SK-N-SH (cell line): ENCODE results near the gene STYXL1. TPM values are rescaled to one million over a fixed set of nuclear protein-coding genes. Genes with fewer than 3 reads are reported as not detected.

Experiments used
- CTCF ChIA-PET: fragments of 300-600, 350-600 bp; formaldehyde crosslinking; extraction: SDS; loops from one replicate; lab custom pipeline; 2021; lab: Yijun Ruan, JAX
- POLR2A ChIA-PET: fragments of 350-600 bp; sonication (Branson Sonifier 250); formaldehyde crosslinking; extraction: SDS; loops from one replicate; lab custom pipeline; 2020; ENCODE audit warnings: antibody characterized with exemption, inconsistent platforms; lab: Yijun Ruan, JAX
- DNase-seq: peaks from one replicate; pipeline ENCODE4 v3.0.0; 2012
- H2AFZ ChIP-seq: fragments of 200-600 bp; sonication (generic); 2 replicates; pipeline ENCODE4 v1.8.1; 2016; ENCODE audit warnings: antibody characterized with exemption, mild to moderate bottlenecking, low read depth
- H3F3A ChIP-seq: fragments of 200-600 bp; sonication (generic); replicated peaks from 2 replicates; pipeline ENCODE3; 2016; ENCODE audit warnings: antibody characterized with exemption, mild to moderate bottlenecking; ENCODE audit not compliant: insufficient read depth
- H3K27ac ChIP-seq, 2 experiments: fragments of 200-500 bp in 1 of 2; fragments of 200-600 bp in 1 of 2; sonication (Bioruptor generic) in 1 of 2; sonication (generic), shearing (Covaris generic) in 1 of 2; 2 replicates each; pipeline versions ENCODE4 v1.5.1 to v1.6.1; 2014 to 2016; ENCODE audit warnings: low read depth in 2 of 2, inconsistent platforms in 1 of 2, low read length in 1 of 2, mild to moderate bottlenecking in 1 of 2, mixed read lengths in 1 of 2
- H3K27me3 ChIP-seq: fragments of 200-600 bp; sonication (generic), shearing (Covaris generic); 2 replicates; pipeline ENCODE4 v1.6.1; 2016; ENCODE audit warnings: mixed run types; ENCODE audit not compliant: insufficient read depth
- H3K36me3 ChIP-seq, 2 experiments: fragments of 200-500 bp in 1 of 2; fragments of 200-600 bp in 1 of 2; sonication (Bioruptor generic) in 1 of 2; sonication (generic) in 1 of 2; replicated peaks in 1 of 2; 2 replicates each; pipeline versions ENCODE3 to v1.5.1; 2014 to 2016; ENCODE audit warnings: low read length in 1 of 2, mild to moderate bottlenecking in 1 of 2; ENCODE audit not compliant: insufficient read depth in 2 of 2, control insufficient read depth in 1 of 2
- H3K4me1 ChIP-seq, 2 experiments: fragments of 200-500 bp in 1 of 2; fragments of 200-600 bp in 1 of 2; sonication (Bioruptor generic) in 1 of 2; sonication (generic), shearing (Covaris generic) in 1 of 2; 2 replicates each; pipeline versions ENCODE4 v1.5.1 to v1.6.1; 2014 to 2016; ENCODE audit warnings: low read depth in 1 of 2, low read length in 1 of 2, mixed run types in 1 of 2; ENCODE audit not compliant: insufficient read depth in 2 of 2, control insufficient read depth in 1 of 2
- H3K4me2 ChIP-seq: fragments of 200-600 bp; sonication (generic), shearing (Covaris generic); 2 replicates; pipeline ENCODE4 v1.6.1; 2017; ENCODE audit warnings: mixed run types
- H3K4me3 ChIP-seq, 2 experiments: fragments of 200-500 bp in 1 of 2; fragments of 200-600 bp in 1 of 2; sonication (Bioruptor generic) in 1 of 2; sonication (generic), shearing (Covaris generic) in 1 of 2; 2 replicates each; pipeline versions ENCODE4 v1.5.1 to v1.8.1; 2014 to 2016; ENCODE audit warnings: low read depth in 2 of 2, inconsistent platforms in 1 of 2, low read length in 1 of 2, mild to moderate bottlenecking in 1 of 2, mixed read lengths in 1 of 2, moderate library complexity in 1 of 2
- H3K79me2 ChIP-seq: fragments of 200-600 bp; sonication (generic); 2 replicates; pipeline ENCODE4 v1.8.1; 2017; ENCODE audit warnings: mild to moderate bottlenecking; ENCODE audit not compliant: insufficient read depth
- H3K9ac ChIP-seq: fragments of 200-600 bp; sonication (generic); 2 replicates; pipeline ENCODE4 v1.6.1; 2017; ENCODE audit warnings: mixed run types
- H3K9me2 ChIP-seq: fragments of 200-600 bp; sonication (generic); 2 replicates; pipeline ENCODE4 v1.6.1; 2017; ENCODE audit warnings: mixed run types
- H3K9me3 ChIP-seq: fragments of 200-600 bp; sonication (generic); 2 replicates; pipeline ENCODE4 v1.6.1; 2017; ENCODE audit warnings: mixed run types, mild to moderate bottlenecking, moderate library complexity
- H4K20me1 ChIP-seq: fragments of 200-600 bp; sonication (generic); 2 replicates; pipeline ENCODE4 v1.6.1; 2017; ENCODE audit warnings: mild to moderate bottlenecking, mixed run types; ENCODE audit not compliant: insufficient read depth
- CHD2 ChIP-seq: fragments of 150-350 bp; IDR thresholded peaks from 2 replicates; pipeline ENCODE4 v1.6.1; 2018; ENCODE audit warnings: low read length; ENCODE audit not compliant: partially characterized antibody
- EP300 ChIP-seq, 2 experiments: IDR thresholded peaks; 2 replicates each; pipeline versions ENCODE4 v1.4.0 to v1.6.1; 2012; ENCODE audit warnings: borderline replicate concordance in 1 of 2, low read depth in 1 of 2, low read length in 1 of 2
- FOXJ3 ChIP-seq: sonication (generic); formaldehyde crosslinking; IDR thresholded peaks from 2 replicates; pipeline ENCODE4 v1.5.1; 2020; ENCODE audit warnings: mild to moderate bottlenecking, missing genetic modification reagents
- GABPA ChIP-seq: IDR thresholded peaks from 2 replicates; pipeline ENCODE4 v1.4.0; 2012; ENCODE audit warnings: low read depth, mild to moderate bottlenecking
- MEF2A ChIP-seq: IDR thresholded peaks from 2 replicates; pipeline ENCODE4 v1.4.0; 2012; ENCODE audit warnings: low read depth, borderline replicate concordance
- MXI1 ChIP-seq: IDR thresholded peaks from 2 replicates; pipeline ENCODE4 v1.6.1; 2012; ENCODE audit warnings: mild to moderate bottlenecking, low read depth, low read length, improper control_type of control experiment
- NFIC ChIP-seq: IDR thresholded peaks from 2 replicates; pipeline ENCODE4 v1.4.0; 2012; ENCODE audit warnings: borderline replicate concordance
- NRF1 ChIP-seq: IDR thresholded peaks from 2 replicates; pipeline ENCODE4 v1.6.1; 2012; ENCODE audit warnings: low read depth, mild to moderate bottlenecking, low read length
- POLR2AphosphoS5 ChIP-seq: IDR thresholded peaks from 2 replicates; pipeline ENCODE4 v1.6.1; 2012; ENCODE audit warnings: low read depth, low read length
- RXRA ChIP-seq: IDR thresholded peaks from 2 replicates; pipeline ENCODE4 v1.4.0; 2012; ENCODE audit warnings: low read depth, mild to moderate bottlenecking, borderline replicate concordance
- TAF1 ChIP-seq: IDR thresholded peaks from 2 replicates; pipeline ENCODE4 v1.6.1; 2012; ENCODE audit warnings: low read depth, mild to moderate bottlenecking, low read length, moderate library complexity, borderline replicate concordance
- TCF12 ChIP-seq: IDR thresholded peaks from 2 replicates; pipeline ENCODE4 v1.4.0; 2012
- TEAD4 ChIP-seq: IDR thresholded peaks from 2 replicates; pipeline ENCODE4 v1.4.0; 2012; ENCODE audit warnings: mild to moderate bottlenecking, borderline replicate concordance; ENCODE audit not compliant: insufficient read depth
- WGBS: methylation state at CpG from one replicate; pipeline ENCODE4 v1.1.6; 2017; ENCODE audit warnings: low lambda C conversion rate; 5-methylcytosine and 5-hydroxymethylcytosine counted together
- polyA plus RNA-seq, 3 experiments: library from polyadenylated mRNA; depleted of rRNA; stranded (reverse); fragments of >200 nt; gene quantifications; 2 replicates each; pipeline ENCODE4 v1.2.3, GENCODE V29; 2012
- TF ChIP-seq, protein P1 (sequence below): fragments of 150-350 bp; IDR thresholded peaks from 2 replicates; pipeline ENCODE4 v1.6.1; 2017; ENCODE audit warnings: antibody characterized with exemption, low read length, low read depth, borderline replicate concordance
- TF ChIP-seq, protein P2 (sequence below): fragments of 150-350 bp; IDR thresholded peaks from 2 replicates; pipeline ENCODE4 v1.6.1; 2016; ENCODE audit warnings: mild to moderate bottlenecking, low read depth, low read length

Gene STYXL1
- polyA plus RNA-seq, 1 of the 3 experiments (the other 2 are of a cell fraction): 86.6 TPM

DNA sequence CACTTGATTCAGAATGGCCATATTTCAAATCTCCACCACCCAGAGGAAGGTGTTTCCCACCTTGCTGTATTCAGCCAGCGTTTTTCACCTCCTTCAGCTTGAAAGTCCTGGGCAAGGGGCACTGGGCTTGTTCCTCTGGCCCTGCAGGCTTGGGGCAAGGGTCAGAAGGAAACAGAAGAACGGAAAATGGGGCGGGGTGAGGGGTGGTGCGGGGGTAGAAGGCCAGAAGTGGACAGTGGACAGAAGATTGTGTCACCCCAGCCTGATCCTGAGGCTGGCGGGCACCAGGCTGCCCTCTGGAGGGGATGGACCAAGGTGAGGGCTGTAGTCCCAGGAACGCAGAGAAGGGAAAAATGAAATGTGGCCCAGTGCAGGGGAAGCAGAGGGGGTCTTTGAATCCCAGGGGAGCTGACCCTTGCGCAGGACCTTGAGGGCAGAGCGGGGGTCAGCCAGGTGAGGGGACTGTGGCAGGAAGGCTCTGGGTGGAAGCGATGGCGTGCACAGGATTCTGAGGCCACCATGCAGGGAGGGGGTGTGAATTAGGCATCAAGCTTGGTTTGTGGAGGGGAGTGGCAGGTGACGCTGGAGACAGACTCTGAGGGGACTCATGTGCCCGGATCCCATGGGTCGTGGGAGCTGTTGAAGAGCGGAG is 76.4 kb downstream of the STYXL1 start:
- Histone ChIP-seq H3K27me3 (no peaks in the 10 kb centered on the region), H2AFZ (no peak overlapping the region), H3K4me1 (peaks cover 0 to 27% of the 10 kb centered on the region in 2 experiments; a peak in 1 of 4 replicates), H3K27ac (no peak overlapping the region), H3K9ac (no peak overlapping the region), H4K20me1 (no peaks in the 10 kb centered on the region), H3F3A (no peaks in the 10 kb centered on the region), H3K4me2 (no peak overlapping the region), H3K36me3 (peaks cover 3 to 7% of the 10 kb centered on the region in 2 experiments), H3K9me2 (no peaks in the 10 kb centered on the region), H3K4me3 (no peak overlapping the region), H3K79me2 (no peaks in the 10 kb centered on the region), H3K9me3 (no peaks in the 10 kb centered on the region)
- TF ChIP-seq NRF1 (no peak), CHD2 (no peak), EP300 (IDR thresholded peaks at IDR 0.05; ENCODE audit: borderline replicate concordance in 1 of 2, low read depth in 1 of 2, low read length in 1 of 2) (no peak), FOXJ3 (CRISPR knock-in tag) (no peak), TAF1 (no peak), TCF12 (no peak), GABPA (no peak), TEAD4 (no peak), RXRA (no peak), NFIC (no peak), POLR2AphosphoS5 (no peak)
- TF ChIP-seq, protein P1, sequence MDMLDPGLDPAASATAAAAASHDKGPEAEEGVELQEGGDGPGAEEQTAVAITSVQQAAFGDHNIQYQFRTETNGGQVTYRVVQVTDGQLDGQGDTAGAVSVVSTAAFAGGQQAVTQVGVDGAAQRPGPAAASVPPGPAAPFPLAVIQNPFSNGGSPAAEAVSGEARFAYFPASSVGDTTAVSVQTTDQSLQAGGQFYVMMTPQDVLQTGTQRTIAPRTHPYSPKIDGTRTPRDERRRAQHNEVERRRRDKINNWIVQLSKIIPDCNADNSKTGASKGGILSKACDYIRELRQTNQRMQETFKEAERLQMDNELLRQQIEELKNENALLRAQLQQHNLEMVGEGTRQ: no peak
- TF ChIP-seq, protein P2, sequence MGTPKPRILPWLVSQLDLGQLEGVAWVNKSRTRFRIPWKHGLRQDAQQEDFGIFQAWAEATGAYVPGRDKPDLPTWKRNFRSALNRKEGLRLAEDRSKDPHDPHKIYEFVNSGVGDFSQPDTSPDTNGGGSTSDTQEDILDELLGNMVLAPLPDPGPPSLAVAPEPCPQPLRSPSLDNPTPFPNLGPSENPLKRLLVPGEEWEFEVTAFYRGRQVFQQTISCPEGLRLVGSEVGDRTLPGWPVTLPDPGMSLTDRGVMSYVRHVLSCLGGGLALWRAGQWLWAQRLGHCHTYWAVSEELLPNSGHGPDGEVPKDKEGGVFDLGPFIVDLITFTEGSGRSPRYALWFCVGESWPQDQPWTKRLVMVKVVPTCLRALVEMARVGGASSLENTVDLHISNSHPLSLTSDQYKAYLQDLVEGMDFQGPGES: no peak
- POLR2A ChIA-PET: no interaction called here
- DNase-seq: no peak
- CTCF ChIA-PET: interaction anchor here (0.8 to 2.6 kb wide), 6 partner anchors 8 to 105 kb away, joined by 3 to 9 read pairs (median 6); no protein-coding TSS in a partner anchor
- 96% methylated on average over 14 of the region's 14 CpGs for WGBS

DNA sequence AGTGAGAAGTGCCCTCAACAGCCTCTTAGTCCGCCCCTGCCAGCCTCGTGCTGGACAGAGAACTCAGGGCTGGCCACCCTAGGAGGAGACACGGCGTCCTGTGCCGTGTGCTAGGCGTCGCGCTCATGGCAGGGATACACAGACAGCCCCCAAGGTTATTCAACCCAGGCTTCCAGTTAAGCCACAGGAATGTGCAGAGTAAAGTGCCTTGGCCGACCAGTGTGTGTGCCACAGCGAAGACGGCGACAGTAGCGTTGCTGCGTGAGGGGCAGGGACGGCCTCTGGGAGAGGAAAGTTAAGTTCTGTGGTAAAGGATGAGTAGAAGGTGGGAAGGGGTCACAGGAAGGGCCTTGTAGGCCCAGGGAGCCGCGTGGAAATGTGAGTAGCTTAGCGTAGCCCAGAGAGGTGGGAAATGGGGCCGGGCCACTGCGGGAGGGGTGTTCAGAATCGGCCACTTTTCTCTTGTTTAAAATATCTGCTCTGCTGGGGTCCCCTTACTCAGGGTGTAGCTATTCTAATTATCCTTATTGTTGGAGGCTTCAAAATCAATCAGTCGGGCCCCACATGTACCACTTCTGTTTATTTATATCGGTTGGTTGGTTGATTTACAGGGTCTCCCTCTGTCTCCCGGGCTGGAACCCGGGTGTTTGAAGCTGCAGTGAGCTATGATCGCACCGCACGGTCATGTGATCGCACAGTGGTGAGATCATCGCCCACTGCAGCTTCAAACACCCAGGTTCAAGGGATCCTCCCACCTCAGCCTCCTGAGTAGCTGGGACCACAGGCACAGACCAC is 77.9 kb downstream of the STYXL1 start:
- H3K27ac ChIP-seq: no peak overlapping the region
- ChIA-PET POLR2A (no interaction called here), CTCF (interaction anchor here (1.0 to 1.3 kb wide), 2 partner anchors 9 to 50 kb away, joined by 3 to 4 read pairs; no protein-coding TSS in a partner anchor)
- H3K4me1 ChIP-seq: peaks cover 0 to 40% of the 10 kb centered on the region in 2 experiments; a peak in 1 of 4 replicates
- H3K27me3 ChIP-seq: no peaks in the 10 kb centered on the region
- H3K36me3 ChIP-seq: peaks cover 3% of the 10 kb centered on the region in 2 experiments
- no peak overlapping the region for H3K4me3 ChIP-seq
- H3F3A ChIP-seq: no peaks in the 10 kb centered on the region
- no peaks in the 10 kb centered on the region for H3K9me2 ChIP-seq
- WGBS: 96% methylated on average over 30 of the region's 30 CpGs
- TF ChIP-seq POLR2AphosphoS5: no peak
- TF ChIP-seq TEAD4: no peak
- TF ChIP-seq MEF2A: no peak
- TF ChIP-seq MXI1: no peak
- no peak overlapping the region for H2AFZ ChIP-seq
- no peak overlapping the region for H3K4me2 ChIP-seq
- no peaks in the 10 kb centered on the region for H3K79me2 ChIP-seq
- no peaks in the 10 kb centered on the region for H3K9me3 ChIP-seq
- no peak for DNase-seq
- no peak overlapping the region for H3K9ac ChIP-seq
- no peaks in the 10 kb centered on the region for H4K20me1 ChIP-seq
